A673 (cell line): ENCODE results near the gene PGAP1. TPM values are rescaled to one million over a fixed set of nuclear protein-coding genes. Genes with fewer than 3 reads are reported as not detected.

Experiments
- BruUV-seq: library from RNA; stranded (reverse); fragments of 400-500 nt; replicated peaks from 2 replicates; lab custom pipeline; 2021; lab: Mats Ljungman, UMichigan
- CTCF ChIA-PET: fragments of 300-600 bp; sonication (Branson Sonifier 250); formaldehyde crosslinking; loops from one replicate; lab custom pipeline; 2022; ENCODE audit warnings: antibody characterized with exemption; lab: Charles Lee
- POLR2A ChIA-PET: fragments of 300-600 bp; sonication (Branson Sonifier 250); formaldehyde crosslinking; loops from one replicate; lab custom pipeline; 2022; ENCODE audit warnings: antibody characterized with exemption; ENCODE audit not compliant: low non-redundant PET; lab: Charles Lee
- DNase-seq: peaks from one replicate; pipeline ENCODE4 v3.0.0-alpha.2; 2015; ENCODE audit warnings: low spot score
- H3K27ac ChIP-seq: fragments of 200-600 bp; sonication (generic); 2 replicates; pipeline ENCODE4 v1.5.1; 2016; ENCODE audit warnings: mixed run types, low read depth, mild to moderate bottlenecking, mixed read lengths, antibody characterized with exemption, low read length; ENCODE audit not compliant: poor library complexity, severe bottlenecking
- H3K27me3 ChIP-seq: fragments of 200-600 bp; sonication (generic); replicated peaks from 2 replicates; pipeline ENCODE4 v1.6.1; 2017; ENCODE audit warnings: mixed run types, low read depth, mild to moderate bottlenecking, mixed read lengths, antibody characterized with exemption, low read length; ENCODE audit not compliant: insufficient read depth, poor library complexity
- H3K36me3 ChIP-seq: fragments of 200-600 bp; sonication (generic); 2 replicates; pipeline ENCODE4 v1.6.1; 2016; ENCODE audit warnings: mixed run types, mild to moderate bottlenecking, mixed read lengths, antibody characterized with exemption, low read length; ENCODE audit not compliant: insufficient read depth, poor library complexity, severe bottlenecking
- H3K4me1 ChIP-seq: fragments of 200-600 bp; sonication (generic); 2 replicates; pipeline ENCODE4 v1.6.1; 2017; ENCODE audit warnings: mixed run types, mild to moderate bottlenecking, mixed read lengths, antibody characterized with exemption, low read length; ENCODE audit not compliant: insufficient read depth, poor library complexity, severe bottlenecking
- H3K4me3 ChIP-seq: fragments of 200-600 bp; sonication (generic); 2 replicates; pipeline ENCODE4 v1.5.1; 2016; ENCODE audit warnings: low read depth, mixed run types, mild to moderate bottlenecking, mixed read lengths, low read length; ENCODE audit not compliant: poor library complexity, severe bottlenecking
- H3K9me3 ChIP-seq: fragments of 200-600 bp; sonication (generic); 2 replicates; pipeline ENCODE4 v1.6.1; 2016; ENCODE audit warnings: mixed run types, low read depth, mild to moderate bottlenecking, mixed read lengths, antibody characterized with exemption, low read length; ENCODE audit not compliant: poor library complexity, severe bottlenecking
- EZH2 ChIP-seq: fragments of 200-600 bp; sonication (generic); IDR thresholded peaks from 2 replicates; pipeline ENCODE4 v1.6.1; 2017; ENCODE audit warnings: borderline replicate concordance, low read depth, mild to moderate bottlenecking, mixed read lengths, antibody characterized with exemption, low read length; ENCODE audit not compliant: poor library complexity, severe bottlenecking
- intact Hi-C: fragments of 100-400 bp; cut with micrococcal nuclease; formaldehyde crosslinking; loops from one replicate; pipeline ENCODE4 v1.10.0; 2022; ENCODE audit not compliant: unreplicated experiment
- total RNA-seq: library from RNA; stranded (reverse); gene quantifications from 2 replicates; pipeline ENCODE4 v1.2.3, GENCODE V29; 2021
- TF ChIP-seq, protein P1 (sequence below): fragments of 300-800, 200-600 bp; sonication (generic); conservative IDR thresholded peaks from 2 replicates; pipeline ENCODE4 v1.5.1; 2017; ENCODE audit warnings: low read depth, mild to moderate bottlenecking, antibody characterized with exemption, low read length, moderate library complexity, mixed read lengths

Gene PGAP1
- total RNA-seq, 1 experiment from 2014 or later, result 40.4 TPM

DNA sequence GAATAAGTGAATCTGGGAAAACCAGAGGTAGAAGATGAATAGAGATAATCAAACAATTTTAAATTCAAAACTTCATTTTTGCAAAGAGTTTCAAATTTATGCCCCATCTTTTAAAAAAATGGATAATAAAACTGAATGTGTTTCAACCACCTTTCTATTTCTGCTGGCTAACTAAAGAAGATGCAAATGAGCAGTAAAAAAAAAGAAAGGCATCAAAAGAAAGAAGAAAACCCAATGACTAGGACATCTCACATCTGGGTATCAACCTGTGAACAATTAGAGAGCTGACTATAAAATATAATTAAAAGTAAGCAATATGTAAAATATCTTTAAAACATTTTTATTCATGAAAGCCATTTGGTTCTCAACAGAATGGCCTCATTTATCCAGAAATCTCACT lies 2.5 kb downstream of the PGAP1 start:
- DNase-seq, result no peak
- ChIA-PET POLR2A (interaction anchor here (0.6 kb wide), 1 partner anchor 255 kb away, joined by 3 read pairs; no protein-coding TSS in a partner anchor), CTCF (no interaction called here)
- H3K9me3 ChIP-seq, result no peaks in the 10 kb centered on the region
- H3K36me3 ChIP-seq, result peaks cover 13% of the 10 kb centered on the region
- intact Hi-C loops, result loop anchor here (10.0 kb wide), 1 partner anchor 451 kb away; no protein-coding TSS in a partner anchor
- TF ChIP-seq EZH2, result no peak
- H3K27ac ChIP-seq, result no peak overlapping the region
- BruUV-seq, result no TSS peak
- H3K4me3 ChIP-seq, result peak overlapping the region; percentile 72
- H3K27me3 ChIP-seq, result no peaks in the 10 kb centered on the region
- peaks cover 10% of the 10 kb centered on the region for H3K4me1 ChIP-seq

DNA sequence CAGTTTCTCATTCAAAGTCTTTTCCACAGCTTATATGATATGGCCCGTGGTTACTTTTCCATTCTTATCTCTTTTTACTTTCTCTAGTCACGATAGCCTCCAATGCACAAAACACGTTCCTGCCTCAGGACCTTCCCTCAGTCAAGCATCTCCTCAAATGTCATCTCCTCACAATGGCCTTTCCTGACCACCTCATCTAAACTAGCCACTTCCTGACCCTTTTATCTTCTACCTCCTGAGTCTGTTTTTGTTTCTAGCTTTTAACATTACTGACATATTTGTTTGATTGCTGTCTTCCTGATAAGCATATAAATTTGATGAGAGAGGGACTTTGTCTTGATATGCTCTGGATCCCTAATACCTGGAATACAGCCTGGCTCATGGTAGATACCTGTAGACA lies 7.6 kb downstream of the PGAP1 start:
- no peak for TF ChIP-seq EZH2
- TF ChIP-seq, protein P1, sequence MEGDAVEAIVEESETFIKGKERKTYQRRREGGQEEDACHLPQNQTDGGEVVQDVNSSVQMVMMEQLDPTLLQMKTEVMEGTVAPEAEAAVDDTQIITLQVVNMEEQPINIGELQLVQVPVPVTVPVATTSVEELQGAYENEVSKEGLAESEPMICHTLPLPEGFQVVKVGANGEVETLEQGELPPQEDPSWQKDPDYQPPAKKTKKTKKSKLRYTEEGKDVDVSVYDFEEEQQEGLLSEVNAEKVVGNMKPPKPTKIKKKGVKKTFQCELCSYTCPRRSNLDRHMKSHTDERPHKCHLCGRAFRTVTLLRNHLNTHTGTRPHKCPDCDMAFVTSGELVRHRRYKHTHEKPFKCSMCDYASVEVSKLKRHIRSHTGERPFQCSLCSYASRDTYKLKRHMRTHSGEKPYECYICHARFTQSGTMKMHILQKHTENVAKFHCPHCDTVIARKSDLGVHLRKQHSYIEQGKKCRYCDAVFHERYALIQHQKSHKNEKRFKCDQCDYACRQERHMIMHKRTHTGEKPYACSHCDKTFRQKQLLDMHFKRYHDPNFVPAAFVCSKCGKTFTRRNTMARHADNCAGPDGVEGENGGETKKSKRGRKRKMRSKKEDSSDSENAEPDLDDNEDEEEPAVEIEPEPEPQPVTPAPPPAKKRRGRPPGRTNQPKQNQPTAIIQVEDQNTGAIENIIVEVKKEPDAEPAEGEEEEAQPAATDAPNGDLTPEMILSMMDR, result no peak
- CTCF ChIA-PET, result no interaction called here
- intact Hi-C loops, result no loop called here

DNA sequence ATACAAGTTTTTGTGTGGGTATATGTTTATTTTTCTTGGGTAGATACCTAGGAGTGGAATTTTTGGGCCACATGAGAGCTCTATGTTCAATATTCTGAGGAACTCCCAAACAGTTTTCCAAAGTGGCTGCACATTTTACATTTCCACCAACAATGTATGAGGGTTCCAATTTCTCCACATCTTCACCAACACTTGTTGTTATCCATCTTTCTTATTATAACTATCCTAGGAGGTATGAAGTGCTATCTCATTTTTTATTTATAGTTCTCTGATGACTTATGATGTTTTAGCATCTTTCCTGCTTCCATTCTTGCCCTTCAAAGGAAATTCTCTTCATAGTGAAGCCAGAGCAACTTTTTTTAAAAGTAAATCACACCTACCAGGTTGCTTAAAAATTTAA lies 8.7 kb downstream of the PGAP1 start:
- intact Hi-C loops, result no loop called here
- H3K4me1 ChIP-seq, result no peaks in the 10 kb centered on the region
- H3K9me3 ChIP-seq, result peaks cover 4% of the 10 kb centered on the region
- H3K27me3 ChIP-seq, result no peaks in the 10 kb centered on the region
- CTCF ChIA-PET, result no interaction called here
- POLR2A ChIA-PET, result no interaction called here
- TF ChIP-seq, protein P1, result no peak
- TF ChIP-seq EZH2, result no peak
- H3K4me3 ChIP-seq, result no peak overlapping the region
- no TSS peak for BruUV-seq
- no peak overlapping the region for H3K27ac ChIP-seq
- peaks cover 74% of the 10 kb centered on the region for H3K36me3 ChIP-seq
- DNase-seq, result no peak

More for the DNA sequence above, 7.6 kb downstream of the PGAP1 start:
- Histone ChIP-seq H3K27me3 (no peaks in the 10 kb centered on the region), H3K36me3 (peaks cover 63% of the 10 kb centered on the region), H3K27ac (no peak overlapping the region), H3K4me3 (no peak overlapping the region), H3K9me3 (peaks cover 4% of the 10 kb centered on the region), H3K4me1 (no peaks in the 10 kb centered on the region)
- DNase-seq, result no peak
- BruUV-seq, result no TSS peak
- POLR2A ChIA-PET, result no interaction called here
